Caco-2 (cell line): ENCODE measurements around the gene TMEM88. TPM values are rescaled to one million over a fixed set of nuclear protein-coding genes. Genes with fewer than 3 reads are reported as not detected.

Experiments used
- BruUV-seq: library from RNA; stranded (reverse); fragments of 400-500 nt; replicated peaks from 2 replicates; lab custom pipeline; 2021; lab: Mats Ljungman, UMichigan
- CTCF ChIA-PET: fragments of 300-600 bp; sonication (Branson Sonifier 250); formaldehyde crosslinking; loops from one replicate; lab custom pipeline; 2022; ENCODE audit warnings: antibody characterized with exemption; lab: Charles Lee
- POLR2A ChIA-PET: fragments of 300-600 bp; sonication (Branson Sonifier 250); formaldehyde crosslinking; loops from one replicate; lab custom pipeline; 2022; ENCODE audit warnings: antibody characterized with exemption; lab: Charles Lee
- DNase-seq, 2 experiments: peaks; one replicate each; pipeline versions ENCODE4 v3.0.0 to v3.0.0-alpha.2; 2020 to 2022
- H3K27me3 ChIP-seq: replicated peaks from 2 replicates; pipeline ENCODE4 v1.6.0; 2011; ENCODE audit warnings: low read length; ENCODE audit not compliant: control insufficient read depth, insufficient read depth
- H3K36me3 ChIP-seq: 2 replicates; pipeline ENCODE4 v1.5.1; 2011; ENCODE audit warnings: low read length; ENCODE audit not compliant: control insufficient read depth, insufficient read depth
- H3K4me1 ChIP-seq: fragments of 250-450 bp; sonication (Bioruptor Pico); 2 replicates; pipeline ENCODE4 v1.5.1; 2020; ENCODE audit warnings: mild to moderate bottlenecking
- H3K4me3 ChIP-seq: 2 replicates; pipeline ENCODE4 v1.5.1; 2011; ENCODE audit warnings: low read depth, mild to moderate bottlenecking, control low read depth, low read length
- H3K9me3 ChIP-seq: fragments of 250-450 bp; sonication (Bioruptor Pico); 2 replicates; pipeline ENCODE4 v1.5.1; 2020; ENCODE audit warnings: mild to moderate bottlenecking, moderate library complexity
- H3K27ac Mint-ChIP-seq: one replicate; pipeline ENCODE4 v1.8.0; 2022; ENCODE audit warnings: mixed read lengths; ENCODE audit not compliant: unreplicated experiment
- H3K27me3 Mint-ChIP-seq: one replicate; pipeline ENCODE4 v1.8.0; 2022; ENCODE audit warnings: mixed read lengths; ENCODE audit not compliant: insufficient read depth, unreplicated experiment
- H3K36me3 Mint-ChIP-seq: one replicate; pipeline ENCODE4 v1.8.0; 2022; ENCODE audit warnings: mild to moderate bottlenecking, mixed read lengths; ENCODE audit not compliant: insufficient read depth, unreplicated experiment
- H3K4me1 Mint-ChIP-seq: one replicate; pipeline ENCODE4 v1.8.0; 2022; ENCODE audit warnings: low read depth, mixed read lengths; ENCODE audit not compliant: unreplicated experiment
- H3K4me3 Mint-ChIP-seq: one replicate; pipeline ENCODE4 v1.8.0; 2022; ENCODE audit warnings: mild to moderate bottlenecking, moderate library complexity, mixed read lengths; ENCODE audit not compliant: unreplicated experiment
- H3K9me3 Mint-ChIP-seq: one replicate; pipeline ENCODE4 v1.8.0; 2022; ENCODE audit warnings: mixed read lengths; ENCODE audit not compliant: unreplicated experiment
- intact Hi-C: fragments of 100-400 bp; cut with micrococcal nuclease; formaldehyde crosslinking; loops from one replicate; pipeline ENCODE4 v1.10.0; 2022; ENCODE audit not compliant: unreplicated experiment
- total RNA-seq: library from RNA; stranded (reverse); gene quantifications from 2 replicates; pipeline ENCODE4 v1.2.3, GENCODE V29; 2022
- TF ChIP-seq, protein P1 (sequence below), 2 experiments: fragments of 200-600 bp in 1 of 2; IDR thresholded peaks; 1 replicate in 1 of 2; 2 replicates in 1 of 2; pipeline versions ENCODE4 v1.5.1 to v1.8.0; 2011 to 2022; ENCODE audit warnings: antibody characterized with exemption in 1 of 2, control low read depth in 1 of 2, inconsistent platforms in 1 of 2, low read depth in 1 of 2, low read length in 1 of 2, mild to moderate bottlenecking in 1 of 2, moderate library complexity in 1 of 2; ENCODE audit not compliant: insufficient read depth in 1 of 2, severe bottlenecking in 1 of 2, unreplicated experiment in 1 of 2

TMEM88 gene
- total RNA-seq, 1 experiment from 2014 or later, result 2.5 TPM

DNA sequence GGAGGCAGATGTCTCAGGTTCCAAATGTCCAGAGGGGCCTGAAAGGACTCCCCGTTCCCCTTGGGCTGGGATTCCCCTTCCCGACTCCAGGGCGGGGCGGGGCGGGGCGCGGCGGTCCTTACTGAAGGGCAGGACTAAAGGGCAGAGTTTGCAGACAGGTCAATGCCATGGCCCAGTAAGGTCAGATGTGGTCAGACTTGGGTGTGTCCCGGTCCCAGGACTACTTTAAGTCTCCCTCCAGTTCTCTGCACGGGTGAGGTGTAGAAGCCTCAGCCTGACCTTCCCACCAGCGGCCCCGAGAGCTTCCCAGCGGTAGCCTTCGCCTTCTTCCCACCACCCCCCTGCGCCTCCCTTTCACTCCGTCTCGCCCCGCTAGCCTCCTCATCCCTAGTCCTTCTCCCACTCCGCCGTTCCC is 20.3 kb upstream of the TMEM88 start:
- H3K4me1 ChIP-seq, result peaks cover 17% of the 10 kb centered on the region
- H3K36me3 Mint-ChIP-seq, result peaks cover 40% of the 10 kb centered on the region
- no peaks in the 10 kb centered on the region for H3K36me3 ChIP-seq
- no peaks in the 10 kb centered on the region for H3K9me3 ChIP-seq
- H3K4me1 Mint-ChIP-seq, result peaks cover 17% of the 10 kb centered on the region
- H3K27me3 ChIP-seq, result no peaks in the 10 kb centered on the region
- CTCF ChIA-PET, result interaction anchor here (1.3 to 1.6 kb wide), 4 partner anchors 10 to 90 kb away, joined by 6 to 12 read pairs (median 7); partner anchors contain the start of gene NAA38
- peak overlapping the region; percentile 61 for H3K4me3 ChIP-seq
- TF ChIP-seq, protein P1, sequence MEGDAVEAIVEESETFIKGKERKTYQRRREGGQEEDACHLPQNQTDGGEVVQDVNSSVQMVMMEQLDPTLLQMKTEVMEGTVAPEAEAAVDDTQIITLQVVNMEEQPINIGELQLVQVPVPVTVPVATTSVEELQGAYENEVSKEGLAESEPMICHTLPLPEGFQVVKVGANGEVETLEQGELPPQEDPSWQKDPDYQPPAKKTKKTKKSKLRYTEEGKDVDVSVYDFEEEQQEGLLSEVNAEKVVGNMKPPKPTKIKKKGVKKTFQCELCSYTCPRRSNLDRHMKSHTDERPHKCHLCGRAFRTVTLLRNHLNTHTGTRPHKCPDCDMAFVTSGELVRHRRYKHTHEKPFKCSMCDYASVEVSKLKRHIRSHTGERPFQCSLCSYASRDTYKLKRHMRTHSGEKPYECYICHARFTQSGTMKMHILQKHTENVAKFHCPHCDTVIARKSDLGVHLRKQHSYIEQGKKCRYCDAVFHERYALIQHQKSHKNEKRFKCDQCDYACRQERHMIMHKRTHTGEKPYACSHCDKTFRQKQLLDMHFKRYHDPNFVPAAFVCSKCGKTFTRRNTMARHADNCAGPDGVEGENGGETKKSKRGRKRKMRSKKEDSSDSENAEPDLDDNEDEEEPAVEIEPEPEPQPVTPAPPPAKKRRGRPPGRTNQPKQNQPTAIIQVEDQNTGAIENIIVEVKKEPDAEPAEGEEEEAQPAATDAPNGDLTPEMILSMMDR (IDR thresholded peaks at IDR 0.05; ENCODE audit: insufficient read depth in 1 of 2, low read depth in 1 of 2, low read length in 1 of 2, severe bottlenecking in 1 of 2, unreplicated experiment in 1 of 2), result no peak
- intact Hi-C loops, result no loop called here
- no peaks in the 10 kb centered on the region for H3K27me3 Mint-ChIP-seq
- peak overlapping the region; percentile 98 for H3K4me3 Mint-ChIP-seq
- POLR2A ChIA-PET, result interaction anchor here (0.5 to 1.8 kb wide), 3 partner anchors 10 to 112 kb away, joined by 3 to 8 read pairs (median 7); partner anchors contain the start of gene NAA38
- no peaks in the 10 kb centered on the region for H3K9me3 Mint-ChIP-seq
- DNase-seq, result no peak
- BruUV-seq, result no TSS peak
- peak overlapping the region; percentile 99 for H3K27ac Mint-ChIP-seq

DNA sequence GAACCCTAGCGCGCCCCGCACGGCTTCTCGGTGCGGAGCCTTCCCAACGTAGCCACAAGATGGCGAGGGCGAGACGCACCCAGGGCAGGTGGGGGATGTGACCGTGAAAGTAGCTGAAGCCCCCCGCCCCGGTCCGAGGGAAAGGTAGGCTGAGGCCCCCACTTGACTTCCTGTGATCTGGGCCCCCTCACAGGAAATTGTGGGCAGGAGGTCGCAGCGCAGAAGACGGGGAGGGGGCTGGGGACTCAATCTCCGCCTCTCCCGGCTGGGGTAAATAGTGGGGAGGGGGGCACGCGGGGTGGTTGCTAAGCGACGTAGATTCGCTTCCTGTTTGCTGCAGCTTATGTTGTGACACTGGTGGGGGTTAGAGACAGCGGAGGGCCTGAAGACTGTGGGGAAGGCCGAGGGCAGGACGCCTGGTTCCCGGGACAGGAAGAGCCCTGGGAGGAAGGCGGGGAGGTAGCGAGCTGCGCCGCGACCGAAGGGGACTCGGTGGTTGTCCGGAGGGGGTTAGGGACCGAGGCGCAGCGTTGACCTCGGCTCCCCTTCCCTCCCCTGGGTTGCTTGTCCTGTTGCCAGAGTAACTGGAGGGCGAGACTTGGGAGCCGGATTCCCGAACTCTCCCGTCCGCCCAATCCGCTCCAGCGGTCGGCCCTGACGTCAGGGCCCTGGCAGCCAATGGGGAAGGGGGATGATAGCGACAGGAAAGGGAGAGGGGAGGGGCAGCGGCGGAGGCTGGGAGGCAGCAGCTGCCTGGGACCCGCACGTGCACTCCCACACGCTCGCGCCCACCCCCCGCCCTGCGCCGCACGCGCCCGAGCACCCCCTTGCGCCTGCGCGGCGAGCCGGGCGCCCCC is 19.7 kb upstream of the TMEM88 start:
- Histone ChIP-seq H3K4me1 (peaks cover 23% of the 10 kb centered on the region), H3K9me3 (no peaks in the 10 kb centered on the region), H3K4me3 (peak overlapping the region; percentile 82), H3K36me3 (no peaks in the 10 kb centered on the region), H3K27me3 (no peaks in the 10 kb centered on the region)
- no peaks in the 10 kb centered on the region for H3K9me3 Mint-ChIP-seq
- BruUV-seq, result no TSS peak
- peak overlapping the region; percentile 99 for H3K27ac Mint-ChIP-seq
- H3K27me3 Mint-ChIP-seq, result no peaks in the 10 kb centered on the region
- TF ChIP-seq, protein P1 (IDR thresholded peaks at IDR 0.05; ENCODE audit: insufficient read depth in 1 of 2, low read depth in 1 of 2, low read length in 1 of 2, severe bottlenecking in 1 of 2, unreplicated experiment in 1 of 2), result peak; percentile 31 to 69
- peaks cover 19% of the 10 kb centered on the region for H3K4me1 Mint-ChIP-seq
- DNase-seq, result peak; percentile 90 to 95
- H3K36me3 Mint-ChIP-seq, result peaks cover 40% of the 10 kb centered on the region
- peak overlapping the region; percentile 98 for H3K4me3 Mint-ChIP-seq
- ChIA-PET CTCF (interaction anchor here (0.6 to 1.6 kb wide), 5 partner anchors 10 to 91 kb away, joined by 3 to 12 read pairs (median 6); partner anchors contain the start of gene NAA38), POLR2A (interaction anchor here (0.5 to 1.8 kb wide), 4 partner anchors 10 to 413 kb away, joined by 3 to 8 read pairs (median 5); partner anchors contain the start of gene NAA38)
- intact Hi-C loops, result loop anchor here (1.0 to 5.0 kb wide), 2 partner anchors 22 to 218 kb away; partner anchors contain the start of gene NAA38
